Left colon (tissue), 2 donors: ENCODE measurements around the gene ELFN1. TPM values are rescaled to one million over a fixed set of nuclear protein-coding genes. Genes with fewer than 3 reads are reported as not detected.
A peak's percentile ranks its signal among the peaks of the same experiment; 100 is the strongest.

Experiments
- ATAC-seq: fragments of 200-7000 bp; cut with Tn5 transposase; one replicate; pipeline ENCODE4 v1.9.1; 2020; ENCODE audit warnings: mild to moderate bottlenecking, moderate library complexity
- DNase-seq, 2 donors: peaks; one replicate each; pipeline ENCODE4 v3.0.0-alpha.2; 2020
- intact Hi-C, 2 donors: fragments of 100-400 bp; cut with DNase I in 1 of 2; cut with micrococcal nuclease in 1 of 2; formaldehyde crosslinking; loops; one replicate each; pipeline versions ENCODE4 v1.11.2 to v1.14.0; 2022; cut with DNase I, micrococcal nuclease
- total RNA-seq, 2 donors: library from RNA; stranded (reverse); fragmentation: NEBNext Ultra II Directional; extraction: Animal tissue kit (Norgen Biotek cat#: 25700); gene quantifications; one replicate each; pipeline ENCODE4 v1.2.1, GENCODE V29; 2021
- donor health status: DM: no; HTN: no; CAD: no.
- donor health status: DM: yes; HTN: yes; CAD: no.

The ELFN1 gene
- total RNA-seq, 2 donors from 2014 or later = 0.25 to 0.46 TPM

DNA sequence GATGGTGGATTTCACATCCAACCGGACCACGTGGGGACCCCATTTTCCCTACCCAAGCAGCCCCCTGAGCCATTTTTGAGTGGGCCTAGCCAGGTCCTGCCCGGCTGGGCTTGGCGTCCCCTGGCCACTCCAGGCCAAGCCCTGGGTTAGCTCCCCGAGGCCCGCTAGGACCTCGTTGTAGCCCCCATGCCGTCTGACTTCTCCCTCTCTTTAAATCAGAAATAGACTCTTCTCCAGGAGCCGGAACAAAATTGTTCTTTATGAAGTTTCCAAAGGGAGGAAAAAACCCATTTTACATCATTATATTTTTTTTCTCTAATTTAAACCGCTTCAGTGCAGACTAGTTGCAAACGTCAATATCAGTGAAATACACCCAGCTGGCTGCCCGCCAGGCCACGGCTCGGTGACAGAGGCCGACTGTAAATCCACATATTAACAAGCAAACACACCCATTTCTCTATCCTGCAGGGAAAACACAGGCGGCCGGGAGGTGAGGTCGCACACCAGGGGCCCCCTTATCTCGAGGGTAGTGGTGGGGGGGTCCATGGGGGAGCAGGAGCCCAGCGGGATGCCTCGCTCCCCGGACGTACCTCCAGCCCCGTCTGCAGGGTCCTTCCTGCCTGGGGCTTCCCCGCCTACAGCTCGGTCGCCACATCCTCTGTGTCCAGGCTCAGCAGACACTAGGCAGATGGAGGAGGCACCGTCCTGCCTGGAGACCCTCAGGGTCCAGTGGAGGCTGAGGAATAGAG, 72.7 kb downstream of the ELFN1 start:
- ATAC-seq = peak; percentile 87
- DNase-seq = peak; percentile 72 to 90
- intact Hi-C loops = no loop called here

DNA sequence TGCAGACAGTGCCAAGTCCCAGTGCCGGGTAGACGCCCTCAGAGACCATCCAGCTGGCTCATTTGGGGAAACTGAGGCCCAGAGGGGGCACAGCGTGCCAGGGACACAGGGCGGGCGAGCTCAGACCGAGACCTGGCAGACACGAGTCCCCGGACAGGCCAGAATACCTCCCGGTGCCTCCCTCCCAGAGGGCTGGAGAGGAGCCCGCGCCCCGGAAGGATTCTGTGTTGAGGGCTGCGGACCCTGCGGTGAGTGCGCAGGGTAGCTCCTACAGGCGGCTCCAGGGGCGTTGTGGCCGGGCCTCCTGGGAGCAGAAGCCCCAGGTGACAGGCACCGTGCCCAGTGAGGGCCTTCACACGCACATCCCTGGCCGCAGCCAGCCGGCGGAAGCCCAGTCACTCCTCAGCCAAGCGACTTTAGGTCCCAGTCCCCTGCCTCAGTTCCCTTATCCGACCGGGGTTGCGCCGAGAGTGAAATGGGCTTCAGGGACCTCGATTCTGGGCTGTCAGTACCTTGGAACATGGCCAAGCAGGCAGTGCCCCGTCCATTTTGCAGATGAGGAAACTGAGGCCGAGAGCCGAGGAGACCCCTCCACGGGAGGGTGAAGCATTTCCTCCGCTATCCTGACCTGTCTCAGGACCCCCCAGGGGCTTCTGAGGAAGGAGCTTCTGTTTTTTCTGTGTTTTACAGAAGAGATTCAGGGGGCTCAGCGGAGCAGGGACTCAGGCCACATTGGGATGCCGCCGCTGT, 73.6 kb downstream of the ELFN1 start:
- intact Hi-C loops = no loop called here
- ATAC-seq = no peak
- DNase-seq = no peak

- ATAC-seq = no peak
- intact Hi-C loops = no loop called here
These were observed 74.4 kb downstream of the ELFN1 start for GRCh38 chr7:1744296-1745017.

GRCh38 chr7:1745018-1745532, 75.0 kb downstream of the ELFN1 start:
- DNase-seq = no peak
- no peak for ATAC-seq
- intact Hi-C loops = no loop called here

More at GRCh38 chr7:1744296-1745017, 74.4 kb downstream of the ELFN1 start:
- DNase-seq = no peak

DNA sequence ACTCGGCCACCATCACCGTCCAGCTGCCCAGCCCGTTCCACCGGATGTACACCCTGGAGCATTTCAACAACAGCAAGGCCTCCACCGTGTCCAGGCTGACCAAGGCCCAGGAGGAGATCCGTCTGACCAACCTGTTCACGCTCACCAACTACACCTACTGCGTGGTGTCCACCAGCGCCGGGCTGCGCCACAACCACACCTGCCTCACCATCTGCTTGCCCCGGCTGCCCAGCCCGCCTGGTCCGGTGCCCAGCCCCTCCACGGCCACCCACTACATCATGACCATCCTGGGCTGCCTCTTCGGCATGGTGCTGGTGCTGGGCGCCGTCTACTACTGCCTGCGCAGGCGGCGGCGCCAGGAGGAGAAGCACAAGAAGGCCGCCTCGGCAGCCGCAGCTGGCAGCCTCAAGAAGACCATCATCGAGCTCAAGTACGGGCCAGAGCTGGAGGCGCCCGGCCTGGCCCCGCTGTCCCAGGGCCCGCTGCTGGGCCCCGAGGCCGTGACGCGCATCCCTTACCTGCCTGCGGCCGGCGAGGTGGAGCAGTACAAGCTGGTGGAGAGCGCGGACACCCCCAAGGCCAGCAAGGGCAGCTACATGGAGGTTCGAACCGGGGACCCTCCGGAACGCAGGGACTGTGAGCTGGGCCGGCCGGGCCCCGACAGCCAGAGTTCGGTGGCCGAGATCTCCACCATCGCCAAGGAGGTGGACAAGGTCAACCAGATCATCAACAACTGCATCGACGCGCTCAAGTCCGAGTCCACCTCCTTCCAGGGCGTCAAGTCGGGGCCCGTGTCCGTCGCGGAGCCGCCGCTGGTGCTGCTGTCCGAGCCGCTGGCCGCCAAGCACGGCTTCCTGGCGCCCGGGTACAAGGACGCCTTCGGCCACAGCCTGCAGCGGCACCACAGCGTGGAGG, 75.8 kb downstream of the ELFN1 start:
- no peak for ATAC-seq
- DNase-seq = no peak
- intact Hi-C loops = no loop called here

GRCh38 chr7:1746491-1746975, 76.5 kb downstream of the ELFN1 start:
- no peak for ATAC-seq
- DNase-seq = no peak
- intact Hi-C loops = no loop called here

- intact Hi-C loops = no loop called here
- DNase-seq (no peak), ATAC-seq (no peak)
These were observed 77.1 kb downstream of the ELFN1 start for GRCh38 chr7:1747004-1747801.

DNA sequence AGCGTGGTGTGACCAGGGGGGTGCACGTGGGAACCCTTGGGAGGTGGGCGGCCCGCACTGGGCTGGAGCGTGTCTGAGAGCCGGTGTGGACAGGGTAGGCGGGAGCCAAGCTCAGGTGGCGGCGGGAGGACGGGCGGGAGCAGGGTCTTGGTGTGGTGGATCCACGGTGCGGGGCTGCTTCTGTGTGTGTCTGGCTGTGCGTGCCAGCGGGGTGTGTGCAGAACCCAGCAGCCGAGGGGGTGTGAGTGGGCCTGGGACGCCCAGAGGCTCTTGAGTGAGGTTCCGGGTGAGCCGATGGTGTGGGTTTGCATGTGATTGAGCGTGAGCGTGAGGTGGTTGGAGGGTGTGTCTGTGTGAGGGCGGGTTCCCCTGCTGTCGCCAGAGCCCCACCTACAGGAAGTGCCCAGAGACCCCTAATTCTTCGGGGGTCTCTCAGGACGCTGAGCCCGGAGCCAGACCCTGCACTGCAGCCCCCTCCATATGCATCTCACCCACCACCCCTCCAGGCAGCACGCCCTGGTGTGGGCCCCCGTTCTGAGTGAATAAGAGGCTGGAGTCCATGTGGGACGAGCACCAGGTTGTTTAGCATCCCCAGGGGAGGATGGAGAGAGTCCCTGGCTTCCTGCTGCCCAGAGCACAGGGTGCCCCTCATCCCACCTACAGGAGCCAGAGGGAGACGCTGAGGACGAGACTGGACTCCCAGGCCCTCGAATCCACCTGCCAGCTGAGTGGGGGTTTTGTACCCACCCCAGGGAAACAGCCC, 78.2 kb downstream of the ELFN1 start:
- ATAC-seq = peak; percentile 73
- intact Hi-C loops = no loop called here

GRCh38 chr7:1748839-1749173, 78.7 kb downstream of the ELFN1 start:
- DNase-seq (no peak), ATAC-seq (no peak)
- intact Hi-C loops = no loop called here

More for the DNA sequence above, 78.2 kb downstream of the ELFN1 start:
- DNase-seq = no peak

DNA sequence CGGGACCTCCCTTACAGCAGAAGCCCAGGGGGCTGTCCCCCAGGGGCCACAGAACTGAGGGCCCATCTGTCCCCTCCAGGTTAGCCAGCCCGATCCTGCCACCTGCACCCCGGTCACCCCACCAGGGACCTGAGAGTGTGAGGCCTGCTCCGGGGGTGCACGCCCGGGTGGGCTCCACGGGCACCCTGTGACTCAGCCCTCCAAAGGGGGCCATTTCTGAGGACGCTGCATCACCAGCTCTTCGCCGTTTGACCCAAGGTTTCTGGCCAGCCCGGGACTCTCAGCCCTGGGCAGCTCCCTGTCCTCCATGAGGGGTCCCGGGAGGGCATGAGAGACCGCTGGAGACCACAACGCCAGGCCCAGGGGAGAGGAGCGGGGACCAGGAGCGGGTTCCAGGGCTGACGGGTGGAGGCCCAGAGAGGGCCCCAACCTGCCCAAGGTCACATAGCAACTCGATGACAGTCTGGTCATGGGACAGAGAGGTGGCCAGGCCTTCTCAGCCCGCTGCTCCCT, 79.3 kb downstream of the ELFN1 start:
- ATAC-seq = no peak

DNA sequence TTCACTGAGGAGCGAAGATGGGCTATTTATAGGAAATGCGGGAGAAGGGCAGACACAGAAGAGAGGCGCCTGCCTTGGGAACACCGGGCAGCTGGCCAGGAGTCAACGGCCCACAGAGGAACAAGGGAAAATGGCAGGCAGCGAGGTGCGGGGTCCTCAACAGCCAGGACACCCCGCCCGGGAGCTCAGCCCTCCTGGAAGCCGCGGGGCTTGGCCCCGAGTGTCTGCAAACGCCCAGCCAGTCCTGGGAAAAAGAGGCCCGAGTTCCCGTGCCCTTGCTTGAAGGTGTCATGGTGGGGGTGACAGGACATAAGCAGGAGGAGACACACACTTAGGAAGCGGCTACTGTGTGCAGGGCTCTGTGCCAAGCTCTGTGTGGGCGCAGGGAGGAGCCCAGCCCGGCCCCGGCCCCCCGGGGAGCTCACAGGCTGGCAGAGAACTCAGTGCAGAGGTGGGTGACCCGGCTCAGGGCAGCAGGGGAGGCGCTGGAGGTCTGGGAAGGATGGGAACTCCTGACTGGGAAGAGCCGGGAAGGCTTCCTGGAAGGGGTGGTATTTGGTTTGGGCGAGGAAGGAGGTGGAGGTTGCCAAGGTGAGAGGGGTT, 79.9 kb downstream of the ELFN1 start:
- no peak for ATAC-seq
- DNase-seq = no peak
- intact Hi-C loops = no loop called here

More for the DNA sequence above, 79.3 kb downstream of the ELFN1 start:
- DNase-seq = no peak
- intact Hi-C loops = no loop called here

- ATAC-seq (no peak), DNase-seq (no peak)
- intact Hi-C loops = no loop called here
These were observed 80.5 kb downstream of the ELFN1 start for GRCh38 chr7:1750541-1751021.

DNA sequence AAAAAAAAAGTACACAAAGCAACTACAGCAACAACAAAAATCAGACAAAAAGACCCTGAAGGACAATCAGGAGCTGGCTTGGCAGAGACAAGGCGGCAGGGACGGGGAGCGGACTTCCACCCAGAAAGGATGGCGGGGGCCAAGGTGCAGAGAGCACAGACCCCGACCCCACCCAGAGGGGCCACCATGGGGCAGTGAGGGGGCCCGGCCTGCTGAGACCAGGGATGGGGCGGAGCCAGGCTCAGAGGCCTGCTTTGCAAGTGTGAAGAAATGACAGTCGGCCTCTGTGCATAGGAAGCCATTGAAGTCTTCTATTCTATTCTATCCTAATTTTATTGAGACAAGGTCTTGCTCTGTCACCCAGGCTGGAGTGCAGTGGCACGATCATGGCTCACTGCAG, 82.0 kb downstream of the ELFN1 start:
- intact Hi-C loops = no loop called here
- DNase-seq (no peak), ATAC-seq (no peak)

DNA sequence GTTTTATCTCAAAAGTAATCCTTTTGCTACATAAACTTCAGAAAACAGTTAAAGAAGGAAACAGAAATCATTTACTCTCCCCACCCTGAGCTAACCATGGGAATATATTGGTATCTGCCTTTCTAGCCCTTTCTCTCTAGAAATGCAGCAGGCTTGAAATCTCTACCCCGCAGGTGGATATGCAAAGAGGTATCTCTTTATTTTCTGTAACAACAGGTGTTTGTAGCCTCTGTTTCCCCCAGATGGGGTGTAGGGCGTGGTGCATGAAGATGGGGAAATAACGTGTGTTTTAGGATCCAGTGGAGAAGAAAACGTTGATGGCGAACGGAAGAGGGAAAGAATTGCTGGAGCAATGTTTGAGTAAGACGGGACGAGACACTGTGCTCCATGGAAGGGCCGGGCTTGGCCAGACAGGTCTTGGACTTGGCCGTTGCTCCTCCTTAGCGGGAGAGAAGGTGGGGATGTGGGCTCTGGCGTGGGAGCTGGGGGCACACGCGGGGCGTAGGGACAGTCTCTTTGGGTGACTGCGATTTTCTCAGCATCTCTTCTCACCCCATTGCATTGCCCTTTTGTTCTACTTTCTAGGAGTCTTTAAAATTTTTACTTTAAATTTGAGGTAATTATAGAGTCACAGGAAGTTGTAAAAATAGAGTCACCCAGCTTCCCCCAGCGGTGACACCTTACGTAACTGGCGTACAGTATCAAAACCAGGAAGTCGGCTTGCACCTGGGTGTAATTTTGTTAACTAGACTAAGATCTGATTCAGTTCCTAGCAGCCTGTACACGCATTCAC, 82.9 kb downstream of the ELFN1 start:
- no peak for ATAC-seq

GRCh38 chr7:1753564-1753867, 83.4 kb downstream of the ELFN1 start:
- no peak for ATAC-seq
- intact Hi-C loops = no loop called here
- no peak for DNase-seq

More for the DNA sequence above, 82.9 kb downstream of the ELFN1 start:
- intact Hi-C loops = no loop called here
- DNase-seq = no peak
